HCT116 (cell line): ENCODE measurements around the gene SERPINH1. TPM values are rescaled to one million over a fixed set of nuclear protein-coding genes. Genes with fewer than 3 reads are reported as not detected.

Experiments used
- ATAC-seq: fragments of 200-7000 bp; cut with Tn5 transposase; 2 replicates; pipeline ENCODE4 v1.9.1; 2020; ENCODE audit warnings: mild to moderate bottlenecking, moderate library complexity
- BruUV-seq: library from RNA; stranded (reverse); fragments of 400-500 nt; replicated peaks from 2 replicates; lab custom pipeline; 2021; lab: Mats Ljungman, UMichigan
- CTCF ChIA-PET: fragments of 300-600 bp; sonication (Branson Sonifier 250); formaldehyde crosslinking; loops from one replicate; lab custom pipeline; 2021; ENCODE audit warnings: antibody characterized with exemption; lab: Charles Lee
- POLR2A ChIA-PET: fragments of 300-600, 350-600 bp; sonication (Branson Sonifier 250); formaldehyde crosslinking; loops from one replicate; lab custom pipeline; 2021; ENCODE audit warnings: antibody characterized with exemption; lab: Charles Lee
- RAD21 ChIA-PET, 2 experiments: fragments of 300-600 bp; sonication (Branson Sonifier 250); formaldehyde crosslinking; loops; one replicate each; lab custom pipeline; 2023; ENCODE audit warnings: low total read pairs in 2 of 2; ENCODE audit not compliant: uncharacterized antibody in 2 of 2, unreplicated experiment in 2 of 2, low non-redundant PET in 1 of 2; lab: Charles Lee
- DNase-seq: peaks from one replicate; pipeline ENCODE4 v3.0.0-alpha.2; 2010; ENCODE audit warnings: low read depth, low spot score
- H2AFZ ChIP-seq: fragments of 200-600 bp; shearing (Covaris generic), sonication (generic); 2 replicates; pipeline ENCODE4 v1.6.1; 2017; ENCODE audit warnings: low read depth, mixed run types, mixed read lengths, antibody characterized with exemption, low read length; ENCODE audit not compliant: poor library complexity, severe bottlenecking
- H3K27ac ChIP-seq: 2 replicates; pipeline ENCODE4 v1.5.1; 2012; ENCODE audit warnings: low read depth, low read length
- H3K27me3 ChIP-seq: fragments of 200-600 bp; sonication (generic); 2 replicates; pipeline ENCODE4 v1.6.1; 2016; ENCODE audit warnings: mixed run types, low read length, mixed read lengths; ENCODE audit not compliant: insufficient read depth
- H3K36me3 ChIP-seq, 2 experiments: fragments of 200-500 bp in 1 of 2; fragments of 200-600 bp in 1 of 2; sonication (Bioruptor generic) in 1 of 2; sonication (generic) in 1 of 2; 2 replicates each; pipeline versions ENCODE4 v1.5.1 to v1.6.1; 2014 to 2016; ENCODE audit warnings: low read length in 2 of 2, inconsistent platforms in 1 of 2, mixed read lengths in 1 of 2, mixed run types in 1 of 2; ENCODE audit not compliant: insufficient read depth in 2 of 2, control insufficient read depth in 1 of 2
- H3K4me1 ChIP-seq, 2 experiments: fragments of 200-600 bp in 1 of 2; sonication (generic) in 1 of 2; 2 replicates each; pipeline versions ENCODE4 v1.5.1 to v1.6.1; 2012 to 2017; ENCODE audit warnings: low read length in 2 of 2, inconsistent platforms in 1 of 2, mild to moderate bottlenecking in 1 of 2, mixed read lengths in 1 of 2, mixed run types in 1 of 2, moderate library complexity in 1 of 2; ENCODE audit not compliant: insufficient read depth in 2 of 2, control insufficient read depth in 1 of 2
- H3K4me2 ChIP-seq: fragments of 200-600 bp; sonication (generic); 2 replicates; pipeline ENCODE4 v1.6.1; 2017; ENCODE audit warnings: mixed run types, low read length, mixed read lengths
- H3K4me3 ChIP-seq, 2 experiments: fragments of 200-600 bp in 1 of 2; sonication (generic) in 1 of 2; replicated peaks in 1 of 2; 2 replicates each; pipeline ENCODE4 v1.5.1; 2011 to 2016; ENCODE audit warnings: low read length in 2 of 2, control low read depth in 1 of 2, low read depth in 1 of 2, mild to moderate bottlenecking in 1 of 2, mixed read lengths in 1 of 2, mixed run types in 1 of 2
- H3K79me2 ChIP-seq: fragments of 200-600 bp; sonication (generic); 2 replicates; pipeline ENCODE4 v1.6.1; 2017; ENCODE audit warnings: mild to moderate bottlenecking, mixed run types, low read length, moderate library complexity, mixed read lengths; ENCODE audit not compliant: insufficient read depth
- H3K9ac ChIP-seq: fragments of 200-600 bp; sonication (generic); 2 replicates; pipeline ENCODE4 v1.6.1; 2016; ENCODE audit warnings: low read length, mixed read lengths
- H3K9me2 ChIP-seq: fragments of 200-600 bp; sonication (generic), shearing (Covaris generic); 2 replicates; pipeline ENCODE4 v1.6.1; 2017; ENCODE audit warnings: mixed run types, mild to moderate bottlenecking, moderate library complexity; ENCODE audit not compliant: insufficient read depth
- H3K9me3 ChIP-seq, 2 experiments: fragments of 200-500 bp in 1 of 2; fragments of 200-600 bp in 1 of 2; sonication (Bioruptor generic) in 1 of 2; sonication (generic) in 1 of 2; 2 replicates each; pipeline ENCODE4 v1.6.1; 2014 to 2017; ENCODE audit warnings: low read length in 2 of 2, mixed read lengths in 2 of 2, inconsistent platforms in 1 of 2, low read depth in 1 of 2, mild to moderate bottlenecking in 1 of 2, mixed run types in 1 of 2, moderate library complexity in 1 of 2; ENCODE audit not compliant: control insufficient read depth in 1 of 2, insufficient read depth in 1 of 2
- H4K20me1 ChIP-seq: fragments of 200-600 bp; sonication (generic), shearing (Covaris generic); 2 replicates; pipeline ENCODE4 v1.6.1; 2017; ENCODE audit warnings: mixed run types, mild to moderate bottlenecking, moderate library complexity; ENCODE audit not compliant: insufficient read depth
- CBX3 ChIP-seq: IDR thresholded peaks from 2 replicates; pipeline ENCODE4 v1.6.1; 2012; ENCODE audit warnings: low read depth
- EGR1 ChIP-seq: IDR thresholded peaks from 2 replicates; pipeline ENCODE4 v1.6.1; 2012; ENCODE audit warnings: low read depth
- POLR2AphosphoS5 ChIP-seq: IDR thresholded peaks from 2 replicates; pipeline ENCODE4 v1.6.1; 2011; ENCODE audit warnings: mild to moderate bottlenecking, low read depth, low read length, moderate library complexity
- REST ChIP-seq: IDR thresholded peaks from 2 replicates; pipeline ENCODE4 v1.6.1; 2012; ENCODE audit warnings: low read depth
- SP1 ChIP-seq: IDR thresholded peaks from 2 replicates; pipeline ENCODE4 v1.6.1; 2012; ENCODE audit warnings: low read depth
- SRF ChIP-seq: IDR thresholded peaks from 2 replicates; pipeline ENCODE4 v1.6.1; 2012; ENCODE audit warnings: low read depth
- TCF7L2 ChIP-seq: IDR thresholded peaks from 2 replicates; pipeline ENCODE4 v1.7.0; 2011; ENCODE audit warnings: borderline replicate concordance, inconsistent platforms; ENCODE audit not compliant: insufficient read depth, insufficient read length; ENCODE audit errors: extremely low read depth
- intact Hi-C: fragments of 100-400 bp; cut with micrococcal nuclease; formaldehyde crosslinking; loops from 2 replicates; pipeline ENCODE4 v1.10.0; 2022
- total RNA-seq: library from RNA; stranded (reverse); gene quantifications from one replicate; pipeline ENCODE4 v1.2.1, GENCODE V29; 2021; ENCODE audit not compliant: unreplicated experiment
- TF ChIP-seq, protein P1 (sequence below): IDR thresholded peaks from 2 replicates; pipeline ENCODE4 v1.6.1; 2011; ENCODE audit warnings: mild to moderate bottlenecking, low read length, moderate library complexity; ENCODE audit not compliant: insufficient replicate concordance; ENCODE audit errors: extremely low read depth

Gene SERPINH1
- total RNA-seq, 1 experiment from 2014 or later = 84.9 TPM

DNA sequence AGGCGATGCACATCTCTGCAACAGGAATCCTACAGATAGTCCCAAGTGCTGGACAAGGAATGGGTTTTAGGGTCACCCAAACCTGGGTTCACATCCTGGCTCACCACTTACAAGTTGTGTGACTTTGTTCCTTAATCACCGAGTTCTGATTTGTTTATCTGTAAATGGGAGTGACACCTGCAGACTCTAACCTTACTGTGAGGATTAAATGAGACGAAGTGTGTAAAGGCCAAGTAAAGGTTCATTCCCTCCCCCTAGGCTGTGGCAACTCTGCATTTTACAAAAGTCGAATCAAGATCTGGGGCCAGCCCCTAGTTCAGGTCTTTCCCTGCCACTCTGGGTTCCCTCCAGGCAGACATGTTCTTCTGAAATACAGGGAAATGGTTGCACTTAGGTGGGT lies 34.9 kb downstream of the SERPINH1 start:
- Histone ChIP-seq H2AFZ (no peak overlapping the region), H3K27ac (no peak overlapping the region), H3K4me2 (no peak overlapping the region), H3K9me3 (no peaks in the 10 kb centered on the region), H3K9me2 (no peaks in the 10 kb centered on the region), H3K27me3 (peaks cover 6% of the 10 kb centered on the region; the same call in 1 of the 2 replicates), H4K20me1 (no peaks in the 10 kb centered on the region), H3K9ac (no peak overlapping the region), H3K4me3 (no peak overlapping the region), H3K36me3 (no peaks in the 10 kb centered on the region), H3K4me1 (no peaks in the 10 kb centered on the region), H3K79me2 (no peaks in the 10 kb centered on the region)
- POLR2A ChIA-PET = no interaction called here
- no TSS peak for BruUV-seq
- RAD21 ChIA-PET = interaction anchor here in 1 of 2 experiments (1.0 kb wide), 1 partner anchor 556 kb away, joined by 3 read pairs; no protein-coding TSS in a partner anchor
- TF ChIP-seq REST = no peak
- no peak for TF ChIP-seq SP1
- TF ChIP-seq SRF = no peak
- TF ChIP-seq, protein P1, sequence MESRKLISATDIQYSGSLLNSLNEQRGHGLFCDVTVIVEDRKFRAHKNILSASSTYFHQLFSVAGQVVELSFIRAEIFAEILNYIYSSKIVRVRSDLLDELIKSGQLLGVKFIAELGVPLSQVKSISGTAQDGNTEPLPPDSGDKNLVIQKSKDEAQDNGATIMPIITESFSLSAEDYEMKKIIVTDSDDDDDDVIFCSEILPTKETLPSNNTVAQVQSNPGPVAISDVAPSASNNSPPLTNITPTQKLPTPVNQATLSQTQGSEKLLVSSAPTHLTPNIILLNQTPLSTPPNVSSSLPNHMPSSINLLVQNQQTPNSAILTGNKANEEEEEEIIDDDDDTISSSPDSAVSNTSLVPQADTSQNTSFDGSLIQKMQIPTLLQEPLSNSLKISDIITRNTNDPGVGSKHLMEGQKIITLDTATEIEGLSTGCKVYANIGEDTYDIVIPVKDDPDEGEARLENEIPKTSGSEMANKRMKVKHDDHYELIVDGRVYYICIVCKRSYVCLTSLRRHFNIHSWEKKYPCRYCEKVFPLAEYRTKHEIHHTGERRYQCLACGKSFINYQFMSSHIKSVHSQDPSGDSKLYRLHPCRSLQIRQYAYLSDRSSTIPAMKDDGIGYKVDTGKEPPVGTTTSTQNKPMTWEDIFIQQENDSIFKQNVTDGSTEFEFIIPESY = no peak
- TF ChIP-seq POLR2AphosphoS5 = no peak
- TF ChIP-seq CBX3 = no peak
- no peak for TF ChIP-seq EGR1
- TF ChIP-seq TCF7L2 = no peak
- CTCF ChIA-PET = interaction anchor here (1.1 to 1.3 kb wide), 10 partner anchors 11 to 555 kb away, joined by 3 to 16 read pairs (median 4); no protein-coding TSS in a partner anchor
- ATAC-seq (no peak), DNase-seq (no peak)
- intact Hi-C loops = loop anchor here (5.0 kb wide), 1 partner anchor 720 kb away; no protein-coding TSS in a partner anchor
